ENCODE measurements around the gene NDUFB7.

GRCh38 chr19:14560776-14561108 lies 11.1 kb downstream of the NDUFB7 start:
- TF ChIP-seq CTCF (IDR thresholded peaks at IDR 0.05) = no peak
- TF ChIP-seq POLR2A (IDR thresholded peaks at IDR 0.05) = no peak
